Ovary (tissue), 3 donors: ENCODE measurements around the gene NTRK3.

Experiments used
- CTCF ChIP-seq, 3 donors: fragments of 450-650 bp in 2 of 3; fragments of 200-600 bp in 1 of 3; IDR thresholded peaks; one replicate each; pipeline versions ENCODE4 v1.5.1 to v1.8.0; 2016 to 2022; ENCODE audit warnings: antibody characterized with exemption in 3 of 3, mild to moderate bottlenecking in 1 of 3
- POLR2A ChIP-seq: fragments of 450-650 bp; IDR thresholded peaks from one replicate; pipeline ENCODE4 v1.6.1; 2017; ENCODE audit warnings: antibody characterized with exemption, mild to moderate bottlenecking, moderate library complexity
- donor health status: DM: no; HTN: no; CAD: no.

DNA sequence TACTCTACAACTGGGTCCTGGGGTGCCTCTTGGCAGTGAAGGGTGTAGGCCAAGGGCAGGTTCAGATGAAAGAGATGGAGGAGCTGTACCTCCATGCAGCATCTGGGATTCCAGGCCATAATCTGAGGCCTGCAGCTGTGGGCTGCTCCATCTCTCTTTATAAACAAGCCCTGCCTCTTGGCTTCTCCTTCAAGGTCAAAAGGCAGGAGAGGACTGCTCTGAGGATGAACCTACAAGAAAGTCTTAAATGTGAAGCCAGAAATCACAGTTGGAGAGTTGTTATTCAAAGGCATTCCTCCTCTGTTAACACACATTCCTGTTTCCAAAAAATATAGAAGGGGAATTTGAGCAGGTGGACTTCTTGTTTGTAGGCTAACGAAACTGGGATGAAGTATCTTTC lies 355.5 kb downstream of the NTRK3 start:
- TF ChIP-seq CTCF (IDR thresholded peaks at IDR 0.05) (no peak), POLR2A (no peak)
